HEK293 (cell line): Measurements from ENCODE around the gene GPR63.

Experiments
- AEBP2 ChIP-seq: fragments of 450-650 bp; formaldehyde crosslinking; IDR thresholded peaks from 2 replicates; pipeline ENCODE4 v1.5.1; 2016; ENCODE audit warnings: missing biosample characterization, missing genetic modification characterization, borderline replicate concordance
- EGR2 ChIP-seq: fragments of 450-650 bp; formaldehyde crosslinking; IDR thresholded peaks from 2 replicates; pipeline ENCODE4 v1.5.1; 2016; ENCODE audit warnings: low read depth, missing biosample characterization, missing genetic modification characterization
- GLIS2 ChIP-seq: fragments of 450-650 bp; formaldehyde crosslinking; IDR thresholded peaks from 2 replicates; pipeline ENCODE4 v1.5.1; 2016; ENCODE audit warnings: missing biosample characterization, missing genetic modification characterization
- HOXA7 ChIP-seq: sonication (generic); formaldehyde crosslinking; IDR thresholded peaks from 2 replicates; pipeline ENCODE4 v1.8.1; 2022; ENCODE audit warnings: missing genetic modification reagents, borderline replicate concordance
- KLF10 ChIP-seq: fragments of 450-650 bp; IDR thresholded peaks from 2 replicates; pipeline ENCODE4 v1.5.1; 2018; ENCODE audit warnings: missing biosample characterization, mild to moderate bottlenecking, missing genetic modification characterization
- MZF1 ChIP-seq: fragments of 450-650 bp; formaldehyde crosslinking; IDR thresholded peaks from 2 replicates; pipeline ENCODE4 v1.5.1; 2017; ENCODE audit warnings: missing biosample characterization, missing genetic modification characterization, borderline replicate concordance
- PRDM1 ChIP-seq: fragments of 450-650 bp; formaldehyde crosslinking; IDR thresholded peaks from 2 replicates; pipeline ENCODE4; 2016; ENCODE audit warnings: missing biosample characterization, missing genetic modification characterization
- REPIN1 ChIP-seq: fragments of 450-650 bp; formaldehyde crosslinking; IDR thresholded peaks from 2 replicates; pipeline ENCODE4 v1.5.1; 2017; ENCODE audit warnings: missing biosample characterization, missing genetic modification characterization, low read depth
- SALL2 ChIP-seq: fragments of 450-650 bp; formaldehyde crosslinking; IDR thresholded peaks from 2 replicates; pipeline ENCODE4 v1.5.0; 2017; ENCODE audit warnings: missing biosample characterization, mild to moderate bottlenecking, missing genetic modification characterization, borderline replicate concordance
- SCRT1 ChIP-seq: fragments of 450-650 bp; formaldehyde crosslinking; IDR thresholded peaks from 2 replicates; pipeline ENCODE4 v1.5.1; 2016; ENCODE audit warnings: missing biosample characterization, missing genetic modification characterization, borderline replicate concordance
- SCRT2 ChIP-seq: fragments of 450-650 bp; formaldehyde crosslinking; IDR thresholded peaks from 2 replicates; pipeline ENCODE4 v1.5.1; 2016; ENCODE audit warnings: missing biosample characterization, missing genetic modification characterization
- SETDB1 ChIP-seq: IDR thresholded peaks from one replicate; pipeline ENCODE4 v1.6.1; 2017; ENCODE audit warnings: mild to moderate bottlenecking, low read length, moderate library complexity, mixed read lengths; ENCODE audit not compliant: insufficient read length
- ZBTB17 ChIP-seq: fragments of 450-650 bp; formaldehyde crosslinking; IDR thresholded peaks from 2 replicates; pipeline ENCODE4 v1.5.1; 2016; ENCODE audit warnings: missing biosample characterization, missing genetic modification characterization
- ZBTB20 ChIP-seq: fragments of 450-650 bp; formaldehyde crosslinking; IDR thresholded peaks from 2 replicates; pipeline ENCODE4 v1.5.1; 2016; ENCODE audit warnings: missing biosample characterization, missing genetic modification characterization
- ZBTB48 ChIP-seq: fragments of 450-650 bp; formaldehyde crosslinking; IDR thresholded peaks from 2 replicates; pipeline ENCODE4 v1.5.1; 2016; ENCODE audit warnings: missing biosample characterization, missing genetic modification characterization
- ZFP69B ChIP-seq: fragments of 450-650 bp; formaldehyde crosslinking; IDR thresholded peaks from 2 replicates; pipeline ENCODE4 v1.5.1; 2016; ENCODE audit warnings: missing biosample characterization, missing genetic modification characterization
- ZNF112 ChIP-seq: fragments of 450-650 bp; formaldehyde crosslinking; IDR thresholded peaks from 2 replicates; pipeline ENCODE4 v1.5.0; 2017; ENCODE audit warnings: missing biosample characterization, missing genetic modification characterization
- ZNF114 ChIP-seq: fragments of 450-650 bp; formaldehyde crosslinking; IDR thresholded peaks from 2 replicates; pipeline ENCODE4 v1.5.0; 2017; ENCODE audit warnings: missing biosample characterization, missing genetic modification characterization
- ZNF140 ChIP-seq: fragments of 450-650 bp; formaldehyde crosslinking; IDR thresholded peaks from 2 replicates; pipeline ENCODE4 v1.5.1; 2016; ENCODE audit warnings: missing biosample characterization, missing genetic modification characterization
- ZNF16 ChIP-seq: fragments of 450-650 bp; formaldehyde crosslinking; IDR thresholded peaks from 2 replicates; pipeline ENCODE4 v1.5.1; 2016; ENCODE audit warnings: low read depth, missing biosample characterization, missing genetic modification characterization
- ZNF302 ChIP-seq: fragments of 450-650 bp; formaldehyde crosslinking; IDR thresholded peaks from 2 replicates; pipeline ENCODE4 v1.5.1; 2016; ENCODE audit warnings: missing biosample characterization, missing genetic modification characterization, low read depth
- ZNF449 ChIP-seq: fragments of 450-650 bp; formaldehyde crosslinking; IDR thresholded peaks from 2 replicates; pipeline ENCODE4 v1.5.1; 2017; ENCODE audit warnings: missing biosample characterization, mild to moderate bottlenecking, missing genetic modification characterization, moderate library complexity
- ZNF560 ChIP-seq: fragments of 450-650 bp; formaldehyde crosslinking; IDR thresholded peaks from 2 replicates; pipeline ENCODE4 v1.5.1; 2017; ENCODE audit warnings: missing biosample characterization, missing genetic modification characterization, borderline replicate concordance
- ZNF610 ChIP-seq: fragments of 450-650 bp; formaldehyde crosslinking; IDR thresholded peaks from 2 replicates; pipeline ENCODE4 v1.5.1; 2016; ENCODE audit warnings: missing biosample characterization, missing genetic modification characterization, borderline replicate concordance
- ZNF624 ChIP-seq: fragments of 450-650 bp; formaldehyde crosslinking; IDR thresholded peaks from 2 replicates; pipeline ENCODE4 v1.5.1; 2017; ENCODE audit warnings: missing biosample characterization, missing genetic modification characterization
- ZNF792 ChIP-seq: fragments of 450-650 bp; formaldehyde crosslinking; IDR thresholded peaks from 2 replicates; pipeline ENCODE4 v1.5.1; 2016; ENCODE audit warnings: missing biosample characterization, missing genetic modification characterization
- TF ChIP-seq, protein P1 (sequence below): fragments of 450-650 bp; formaldehyde crosslinking; IDR thresholded peaks from 2 replicates; pipeline ENCODE4 v1.5.1; 2016; ENCODE audit warnings: missing biosample characterization, missing genetic modification characterization
- TF ChIP-seq, protein P2 (sequence below): fragments of 450-650 bp; formaldehyde crosslinking; IDR thresholded peaks from 2 replicates; pipeline ENCODE4 v1.5.1; 2016; ENCODE audit warnings: missing biosample characterization, missing genetic modification characterization
- TF ChIP-seq, protein P3 (sequence below): fragments of 450-650 bp; formaldehyde crosslinking; IDR thresholded peaks from 2 replicates; pipeline ENCODE4 v1.5.1; 2016; ENCODE audit warnings: missing biosample characterization, missing genetic modification characterization
- TF ChIP-seq, protein P4 (sequence below): fragments of 450-650 bp; formaldehyde crosslinking; IDR thresholded peaks from 2 replicates; pipeline ENCODE4 v1.5.1; 2016; ENCODE audit warnings: missing biosample characterization, missing genetic modification characterization
- TF ChIP-seq, protein P5 (sequence below): fragments of 450-650 bp; formaldehyde crosslinking; IDR thresholded peaks from 2 replicates; pipeline ENCODE4 v1.5.1; 2017; ENCODE audit warnings: missing biosample characterization, missing genetic modification characterization

GPR63 gene

DNA sequence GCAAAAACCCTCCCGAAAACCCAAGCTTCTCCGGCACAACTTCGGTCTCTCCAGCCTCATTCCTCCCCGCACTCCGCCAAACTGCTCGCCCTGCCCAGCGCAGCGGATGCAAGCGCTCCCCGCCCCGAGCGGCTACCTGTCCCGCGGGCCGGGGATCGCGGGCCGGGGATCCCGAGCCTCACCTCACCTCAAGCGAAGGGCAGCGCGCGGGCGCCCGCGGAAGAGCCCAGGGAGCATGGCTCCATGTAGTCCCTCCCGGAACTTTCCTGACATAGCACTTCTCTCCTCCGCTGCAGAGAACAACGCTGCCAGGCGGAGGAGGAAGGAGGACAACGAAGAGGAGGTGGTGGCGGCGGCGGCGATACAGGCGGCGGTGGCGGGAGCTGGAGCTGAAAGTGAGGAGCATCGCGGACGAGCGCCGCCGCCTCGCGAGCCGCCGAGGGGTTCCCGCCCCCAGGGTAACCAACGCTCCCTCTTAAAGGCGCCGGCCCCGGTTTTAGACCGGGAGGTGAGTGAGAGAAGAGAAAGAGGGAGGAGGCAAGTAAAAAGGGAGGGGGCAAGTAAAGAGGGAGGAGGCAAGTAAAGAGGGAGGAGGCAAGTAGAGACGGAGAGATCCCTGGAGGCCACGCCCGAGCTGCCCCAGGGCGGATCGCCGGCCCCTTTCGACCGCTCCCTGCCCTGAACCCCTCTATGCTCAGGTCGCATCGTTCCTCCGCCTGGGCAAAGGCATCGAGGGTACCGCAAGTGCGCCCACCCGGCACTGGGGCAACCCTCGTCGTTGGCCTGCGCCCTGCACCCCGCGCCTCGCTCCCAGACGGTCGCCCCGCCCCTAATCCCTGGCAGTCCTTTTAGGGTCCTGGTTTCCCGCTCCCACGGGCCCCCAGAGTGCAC lies at the start of gene GPR63 (continued):
- TF ChIP-seq ZNF114 (tag by site-specific recombination) (no peak), GLIS2 (peak; percentile 75), ZNF449 (tag by site-specific recombination) (no peak), SALL2 (tag by site-specific recombination) (no peak), REPIN1 (tag by site-specific recombination) (no peak), ZNF302 (tag by site-specific recombination) (no peak), MZF1 (tag by site-specific recombination) (no peak; the same call in none of the 2 replicates), ZBTB20 (tag by site-specific recombination) (peak; percentile 71), SCRT2 (tag by site-specific recombination) (no peak), ZNF112 (no peak), ZNF16 (tag by site-specific recombination) (no peak), SETDB1 (no peak), ZNF560 (no peak), EGR2 (peak; percentile 88), SCRT1 (tag by site-specific recombination) (no peak), ZNF610 (tag by site-specific recombination) (peak; percentile 64; the same call in 1 of the 2 replicates), ZNF140 (tag by site-specific recombination) (no peak), KLF10 (tag by site-specific recombination) (no peak), AEBP2 (tag by site-specific recombination) (no peak), HOXA7 (CRISPR knock-in tag) (no peak), ZNF624 (tag by site-specific recombination) (no peak), ZNF792 (tag by site-specific recombination) (no peak), ZBTB17 (tag by site-specific recombination) (peak; percentile 66; the same call in 1 of the 2 replicates), ZBTB48 (tag by site-specific recombination) (peak; percentile 83; the same call in 1 of the 2 replicates), PRDM1 (tag by site-specific recombination) (peak; percentile 57; the same call in 1 of the 2 replicates), ZFP69B (tag by site-specific recombination) (no peak; the same call in 1 of the 2 replicates)
- TF ChIP-seq, protein P1, sequence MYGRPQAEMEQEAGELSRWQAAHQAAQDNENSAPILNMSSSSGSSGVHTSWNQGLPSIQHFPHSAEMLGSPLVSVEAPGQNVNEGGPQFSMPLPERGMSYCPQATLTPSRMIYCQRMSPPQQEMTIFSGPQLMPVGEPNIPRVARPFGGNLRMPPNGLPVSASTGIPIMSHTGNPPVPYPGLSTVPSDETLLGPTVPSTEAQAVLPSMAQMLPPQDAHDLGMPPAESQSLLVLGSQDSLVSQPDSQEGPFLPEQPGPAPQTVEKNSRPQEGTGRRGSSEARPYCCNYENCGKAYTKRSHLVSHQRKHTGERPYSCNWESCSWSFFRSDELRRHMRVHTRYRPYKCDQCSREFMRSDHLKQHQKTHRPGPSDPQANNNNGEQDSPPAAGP (tag by site-specific recombination) = peak; percentile 75
- TF ChIP-seq, protein P2, sequence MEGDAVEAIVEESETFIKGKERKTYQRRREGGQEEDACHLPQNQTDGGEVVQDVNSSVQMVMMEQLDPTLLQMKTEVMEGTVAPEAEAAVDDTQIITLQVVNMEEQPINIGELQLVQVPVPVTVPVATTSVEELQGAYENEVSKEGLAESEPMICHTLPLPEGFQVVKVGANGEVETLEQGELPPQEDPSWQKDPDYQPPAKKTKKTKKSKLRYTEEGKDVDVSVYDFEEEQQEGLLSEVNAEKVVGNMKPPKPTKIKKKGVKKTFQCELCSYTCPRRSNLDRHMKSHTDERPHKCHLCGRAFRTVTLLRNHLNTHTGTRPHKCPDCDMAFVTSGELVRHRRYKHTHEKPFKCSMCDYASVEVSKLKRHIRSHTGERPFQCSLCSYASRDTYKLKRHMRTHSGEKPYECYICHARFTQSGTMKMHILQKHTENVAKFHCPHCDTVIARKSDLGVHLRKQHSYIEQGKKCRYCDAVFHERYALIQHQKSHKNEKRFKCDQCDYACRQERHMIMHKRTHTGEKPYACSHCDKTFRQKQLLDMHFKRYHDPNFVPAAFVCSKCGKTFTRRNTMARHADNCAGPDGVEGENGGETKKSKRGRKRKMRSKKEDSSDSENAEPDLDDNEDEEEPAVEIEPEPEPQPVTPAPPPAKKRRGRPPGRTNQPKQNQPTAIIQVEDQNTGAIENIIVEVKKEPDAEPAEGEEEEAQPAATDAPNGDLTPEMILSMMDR (tag by site-specific recombination) = peak; percentile 60; the same call in 1 of the 2 replicates
- TF ChIP-seq, protein P3, sequence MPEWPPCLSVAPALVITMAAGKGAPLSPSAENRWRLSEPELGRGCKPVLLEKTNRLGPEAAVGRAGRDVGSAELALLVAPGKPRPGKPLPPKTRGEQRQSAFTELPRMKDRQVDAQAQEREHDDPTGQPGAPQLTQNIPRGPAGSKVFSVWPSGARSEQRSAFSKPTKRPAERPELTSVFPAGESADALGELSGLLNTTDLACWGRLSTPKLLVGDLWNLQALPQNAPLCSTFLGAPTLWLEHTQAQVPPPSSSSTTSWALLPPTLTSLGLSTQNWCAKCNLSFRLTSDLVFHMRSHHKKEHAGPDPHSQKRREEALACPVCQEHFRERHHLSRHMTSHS (tag by site-specific recombination) = no peak
- TF ChIP-seq, protein P4, sequence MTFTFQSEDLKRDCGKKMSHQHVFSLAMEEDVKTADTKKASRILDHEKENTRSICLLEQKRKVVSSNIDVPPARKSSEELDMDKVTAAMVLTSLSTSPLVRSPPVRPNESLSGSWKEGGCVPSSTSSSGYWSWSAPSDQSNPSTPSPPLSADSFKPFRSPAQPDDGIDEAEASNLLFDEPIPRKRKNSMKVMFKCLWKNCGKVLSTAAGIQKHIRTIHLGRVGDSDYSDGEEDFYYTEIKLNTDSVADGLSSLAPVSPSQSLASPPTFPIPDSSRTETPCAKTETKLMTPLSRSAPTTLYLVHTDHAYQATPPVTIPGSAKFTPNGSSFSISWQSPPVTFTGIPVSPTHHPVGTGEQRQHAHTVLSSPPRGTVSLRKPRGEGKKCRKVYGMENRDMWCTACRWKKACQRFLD (tag by site-specific recombination) = no peak
- TF ChIP-seq, protein P5, sequence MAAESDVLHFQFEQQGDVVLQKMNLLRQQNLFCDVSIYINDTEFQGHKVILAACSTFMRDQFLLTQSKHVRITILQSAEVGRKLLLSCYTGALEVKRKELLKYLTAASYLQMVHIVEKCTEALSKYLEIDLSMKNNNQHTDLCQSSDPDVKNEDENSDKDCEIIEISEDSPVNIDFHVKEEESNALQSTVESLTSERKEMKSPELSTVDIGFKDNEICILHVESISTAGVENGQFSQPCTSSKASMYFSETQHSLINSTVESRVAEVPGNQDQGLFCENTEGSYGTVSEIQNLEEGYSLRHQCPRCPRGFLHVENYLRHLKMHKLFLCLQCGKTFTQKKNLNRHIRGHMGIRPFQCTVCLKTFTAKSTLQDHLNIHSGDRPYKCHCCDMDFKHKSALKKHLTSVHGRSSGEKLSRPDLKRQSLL (tag by site-specific recombination) = no peak
